ENCODE data around the gene TC2N.

DNA sequence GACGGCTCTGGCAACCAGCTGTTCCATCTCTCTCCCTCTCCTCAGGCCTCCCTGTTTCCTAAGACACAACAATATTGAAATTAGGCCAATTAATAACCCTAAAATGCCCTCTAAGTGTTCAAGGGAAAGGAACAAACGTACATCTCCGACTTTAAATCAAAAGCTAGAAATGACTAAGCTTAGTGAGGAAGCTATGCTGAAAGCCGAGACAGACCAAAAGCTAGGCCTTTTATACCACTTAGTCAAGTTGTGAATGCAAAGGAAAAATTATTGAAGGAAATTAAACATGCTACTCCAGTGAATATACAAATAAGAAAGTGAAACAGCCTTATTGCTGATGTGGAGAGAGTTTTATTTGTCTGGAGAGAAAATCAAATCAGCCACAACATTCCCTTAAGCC, 73.6 kb downstream of the TC2N start:
- TF ChIP-seq, protein P1, sequence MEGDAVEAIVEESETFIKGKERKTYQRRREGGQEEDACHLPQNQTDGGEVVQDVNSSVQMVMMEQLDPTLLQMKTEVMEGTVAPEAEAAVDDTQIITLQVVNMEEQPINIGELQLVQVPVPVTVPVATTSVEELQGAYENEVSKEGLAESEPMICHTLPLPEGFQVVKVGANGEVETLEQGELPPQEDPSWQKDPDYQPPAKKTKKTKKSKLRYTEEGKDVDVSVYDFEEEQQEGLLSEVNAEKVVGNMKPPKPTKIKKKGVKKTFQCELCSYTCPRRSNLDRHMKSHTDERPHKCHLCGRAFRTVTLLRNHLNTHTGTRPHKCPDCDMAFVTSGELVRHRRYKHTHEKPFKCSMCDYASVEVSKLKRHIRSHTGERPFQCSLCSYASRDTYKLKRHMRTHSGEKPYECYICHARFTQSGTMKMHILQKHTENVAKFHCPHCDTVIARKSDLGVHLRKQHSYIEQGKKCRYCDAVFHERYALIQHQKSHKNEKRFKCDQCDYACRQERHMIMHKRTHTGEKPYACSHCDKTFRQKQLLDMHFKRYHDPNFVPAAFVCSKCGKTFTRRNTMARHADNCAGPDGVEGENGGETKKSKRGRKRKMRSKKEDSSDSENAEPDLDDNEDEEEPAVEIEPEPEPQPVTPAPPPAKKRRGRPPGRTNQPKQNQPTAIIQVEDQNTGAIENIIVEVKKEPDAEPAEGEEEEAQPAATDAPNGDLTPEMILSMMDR (conservative IDR thresholded peaks at IDR 0.05): no peak
- TF ChIP-seq ZFX (IDR thresholded peaks at IDR 0.05): no peak

All from C4-2B (cell line).